ENCODE results near the gene CNOT10.
A peak's percentile ranks its signal among the peaks of the same experiment; 100 is the strongest.

The CNOT10 gene

DNA sequence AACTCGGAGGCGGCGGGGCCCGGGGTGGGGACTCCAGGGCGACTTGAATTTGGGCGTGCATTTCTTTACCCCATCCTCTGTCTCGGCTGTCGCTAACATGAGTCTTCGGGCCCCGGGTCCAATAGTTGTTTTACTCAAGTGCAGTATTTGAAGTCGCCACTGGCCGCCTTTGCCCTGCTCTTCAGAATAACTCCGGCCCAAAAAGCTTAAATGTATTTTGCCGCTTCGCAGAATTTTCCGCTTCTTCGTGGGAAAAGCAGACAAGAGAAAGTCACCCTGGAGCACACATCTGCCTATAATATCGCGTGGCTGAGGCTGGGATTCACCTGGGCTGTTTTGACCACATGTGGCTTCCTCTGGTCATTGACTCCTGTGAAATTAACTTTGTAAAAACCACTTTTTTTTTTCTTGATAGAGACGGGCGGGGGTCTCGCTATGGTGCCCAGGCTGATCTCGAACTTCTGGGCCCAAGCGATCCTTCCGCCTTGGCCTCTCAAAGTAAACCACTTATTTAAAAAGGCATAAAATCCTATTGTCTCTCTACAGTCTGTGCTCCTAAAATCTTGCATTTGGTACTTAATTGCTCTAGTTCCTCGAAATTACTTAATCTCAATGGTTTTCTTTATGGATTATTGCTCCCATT is 676 bp downstream of the CNOT10 start:
- no peak for DNase-seq (ENCODE audit: low read depth)
- peak overlapping the region; percentile 92 for H3K4me3 ChIP-seq (ENCODE audit: low read depth, low read length)
- TF ChIP-seq, protein P1, sequence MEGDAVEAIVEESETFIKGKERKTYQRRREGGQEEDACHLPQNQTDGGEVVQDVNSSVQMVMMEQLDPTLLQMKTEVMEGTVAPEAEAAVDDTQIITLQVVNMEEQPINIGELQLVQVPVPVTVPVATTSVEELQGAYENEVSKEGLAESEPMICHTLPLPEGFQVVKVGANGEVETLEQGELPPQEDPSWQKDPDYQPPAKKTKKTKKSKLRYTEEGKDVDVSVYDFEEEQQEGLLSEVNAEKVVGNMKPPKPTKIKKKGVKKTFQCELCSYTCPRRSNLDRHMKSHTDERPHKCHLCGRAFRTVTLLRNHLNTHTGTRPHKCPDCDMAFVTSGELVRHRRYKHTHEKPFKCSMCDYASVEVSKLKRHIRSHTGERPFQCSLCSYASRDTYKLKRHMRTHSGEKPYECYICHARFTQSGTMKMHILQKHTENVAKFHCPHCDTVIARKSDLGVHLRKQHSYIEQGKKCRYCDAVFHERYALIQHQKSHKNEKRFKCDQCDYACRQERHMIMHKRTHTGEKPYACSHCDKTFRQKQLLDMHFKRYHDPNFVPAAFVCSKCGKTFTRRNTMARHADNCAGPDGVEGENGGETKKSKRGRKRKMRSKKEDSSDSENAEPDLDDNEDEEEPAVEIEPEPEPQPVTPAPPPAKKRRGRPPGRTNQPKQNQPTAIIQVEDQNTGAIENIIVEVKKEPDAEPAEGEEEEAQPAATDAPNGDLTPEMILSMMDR (IDR thresholded peaks at IDR 0.05; ENCODE audit: low read depth, low read length): no peak
- TF ChIP-seq, protein P2, sequence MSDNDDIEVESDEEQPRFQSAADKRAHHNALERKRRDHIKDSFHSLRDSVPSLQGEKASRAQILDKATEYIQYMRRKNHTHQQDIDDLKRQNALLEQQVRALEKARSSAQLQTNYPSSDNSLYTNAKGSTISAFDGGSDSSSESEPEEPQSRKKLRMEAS (IDR thresholded peaks at IDR 0.05; ENCODE audit: low read depth, low read length): peak; percentile 34; the same call in 1 of the 2 replicates

DNA sequence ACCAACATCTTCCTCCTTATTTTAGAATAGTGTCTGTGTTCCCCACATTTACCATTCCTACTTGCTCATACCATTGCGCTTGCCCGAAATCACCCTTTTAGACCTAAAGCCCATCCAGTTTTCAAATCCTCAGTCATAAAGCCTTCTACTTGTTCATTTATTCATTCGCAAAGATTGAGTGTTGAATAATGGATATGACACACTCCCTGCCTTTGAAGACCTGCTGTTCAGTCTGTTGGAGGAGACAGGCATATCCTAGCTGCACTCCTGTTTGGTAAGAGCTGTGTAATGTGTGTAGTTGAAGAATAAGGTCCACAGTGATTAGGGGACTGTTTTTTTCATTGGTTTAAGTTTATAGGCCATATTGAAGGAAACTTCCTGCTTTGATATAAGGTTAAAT is 1.7 kb downstream of the CNOT10 start:
- DNase-seq (ENCODE audit: low read depth): peak; percentile 10
- no peak for TF ChIP-seq POLR2A (IDR thresholded peaks at IDR 0.05; ENCODE audit: extremely low read depth, insufficient read length)
- TF ChIP-seq, protein P1 (IDR thresholded peaks at IDR 0.05; ENCODE audit: low read depth, low read length): no peak
- TF ChIP-seq, protein P2 (IDR thresholded peaks at IDR 0.05; ENCODE audit: low read depth, low read length): no peak
- no peak for TF ChIP-seq MYC (IDR thresholded peaks at IDR 0.05; ENCODE audit: low read depth, low read length)
- H3K4me3 ChIP-seq (ENCODE audit: low read depth, low read length): peak overlapping the region; percentile 92

DNA sequence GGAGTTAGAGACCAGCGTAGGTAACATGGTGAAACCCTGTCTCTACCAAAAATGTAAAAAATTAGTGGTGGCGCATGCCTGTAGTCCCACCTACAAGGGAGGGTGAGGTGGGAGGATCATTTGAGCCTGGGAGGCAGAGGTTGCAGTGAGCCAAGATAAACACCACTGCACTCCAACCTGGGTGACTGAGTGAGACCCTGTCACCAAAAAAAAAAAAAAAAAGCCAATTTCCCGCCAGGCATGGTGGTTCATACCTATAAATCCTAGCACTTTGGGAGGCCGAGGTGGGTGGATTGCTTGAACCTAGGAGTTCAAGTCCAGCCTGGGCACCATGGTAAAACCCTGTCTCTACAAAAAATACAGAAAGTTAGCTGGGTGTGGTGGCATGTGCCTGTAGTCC is 6.9 kb downstream of the CNOT10 start:
- no peak overlapping the region for H3K4me3 ChIP-seq (ENCODE audit: low read depth, low read length)
- no peak for DNase-seq (ENCODE audit: low read depth)
- TF ChIP-seq, protein P2 (IDR thresholded peaks at IDR 0.05; ENCODE audit: low read depth, low read length): no peak
- TF ChIP-seq, protein P1 (IDR thresholded peaks at IDR 0.05; ENCODE audit: low read depth, low read length): no peak
- no peak for TF ChIP-seq MYC (IDR thresholded peaks at IDR 0.05; ENCODE audit: low read depth, low read length)
- TF ChIP-seq POLR2A (IDR thresholded peaks at IDR 0.05; ENCODE audit: extremely low read depth, insufficient read length): no peak

DNA sequence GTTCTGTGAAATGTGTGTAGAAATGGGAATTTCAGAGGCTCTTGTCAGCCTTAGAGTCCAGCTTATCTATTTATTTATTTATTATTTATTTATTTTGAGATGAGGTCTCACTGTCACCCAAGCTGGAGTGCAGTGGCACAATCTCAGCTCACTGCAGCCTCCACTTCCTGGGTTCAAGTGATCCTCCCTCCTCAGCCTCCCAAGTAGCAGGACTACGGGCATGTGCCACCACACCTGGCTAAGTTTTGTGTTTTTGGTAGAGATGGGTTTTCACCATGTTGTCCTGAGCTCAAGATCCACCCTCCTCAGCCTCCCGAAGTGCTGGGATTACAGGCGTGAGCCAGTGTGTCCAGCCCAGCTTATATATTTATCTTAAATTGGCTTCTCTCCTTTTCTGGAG is 11.5 kb downstream of the CNOT10 start:
- no peak for DNase-seq (ENCODE audit: low read depth)
- H3K4me3 ChIP-seq (ENCODE audit: low read depth, low read length): no peak overlapping the region
- TF ChIP-seq, protein P2 (IDR thresholded peaks at IDR 0.05; ENCODE audit: low read depth, low read length): no peak
- no peak for TF ChIP-seq POLR2A (IDR thresholded peaks at IDR 0.05; ENCODE audit: extremely low read depth, insufficient read length)
- TF ChIP-seq MYC (IDR thresholded peaks at IDR 0.05; ENCODE audit: low read depth, low read length): no peak
- TF ChIP-seq, protein P1 (IDR thresholded peaks at IDR 0.05; ENCODE audit: low read depth, low read length): no peak

DNA sequence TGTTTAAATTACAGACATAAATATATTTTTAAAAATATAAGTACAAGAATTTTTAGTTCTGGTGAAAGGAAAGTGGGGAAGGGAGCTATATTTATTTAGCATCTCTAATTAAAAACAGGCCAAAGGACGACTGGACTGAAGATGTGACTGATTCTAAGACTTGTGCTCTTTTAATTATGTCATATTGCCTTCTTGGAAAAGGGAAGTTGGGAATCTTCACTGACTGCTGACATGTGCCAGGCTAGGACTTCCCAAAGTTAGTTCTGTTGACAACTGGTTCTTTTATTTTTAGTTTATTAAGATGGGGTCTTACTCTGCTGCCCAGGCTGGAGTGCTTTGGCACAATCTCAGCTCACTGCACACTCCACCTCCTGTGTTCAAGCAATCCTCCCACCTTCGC is 13.5 kb downstream of the CNOT10 start:
- TF ChIP-seq MYC (IDR thresholded peaks at IDR 0.05; ENCODE audit: low read depth, low read length): no peak
- TF ChIP-seq, protein P1 (IDR thresholded peaks at IDR 0.05; ENCODE audit: low read depth, low read length): no peak
- no peak overlapping the region for H3K4me3 ChIP-seq (ENCODE audit: low read depth, low read length)
- DNase-seq (ENCODE audit: low read depth): no peak

DNA sequence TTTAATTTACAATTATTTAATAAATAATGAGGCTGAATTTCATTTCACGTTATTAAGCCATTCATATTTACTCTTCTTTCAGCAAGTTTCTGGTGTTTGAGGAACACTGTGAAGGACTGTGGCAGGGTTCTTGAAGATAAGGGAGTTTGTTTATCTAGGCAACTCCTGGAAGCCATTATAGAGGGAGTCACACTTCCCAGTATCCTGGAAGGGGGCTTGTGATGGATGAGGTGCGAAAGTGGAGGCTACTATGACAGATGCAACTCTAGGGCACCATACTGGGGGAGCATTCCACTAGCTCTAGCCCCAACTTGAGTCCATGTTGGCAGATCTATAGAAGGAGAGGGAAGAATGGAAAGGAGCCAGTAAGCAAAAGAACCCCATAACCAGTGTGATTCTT is 14.4 kb downstream of the CNOT10 start:
- no peak for DNase-seq (ENCODE audit: low read depth)
- H3K4me3 ChIP-seq (ENCODE audit: low read depth, low read length): no peak overlapping the region
- TF ChIP-seq POLR2A (IDR thresholded peaks at IDR 0.05; ENCODE audit: extremely low read depth, insufficient read length): no peak
- no peak for TF ChIP-seq MYC (IDR thresholded peaks at IDR 0.05; ENCODE audit: low read depth, low read length)
- TF ChIP-seq, protein P2 (IDR thresholded peaks at IDR 0.05; ENCODE audit: low read depth, low read length): no peak
- TF ChIP-seq, protein P1 (IDR thresholded peaks at IDR 0.05; ENCODE audit: low read depth, low read length): no peak

All from NB4 (cell line).